ENCODE measurements around the gene PRPH2.

The PRPH2 gene

GRCh38 chr6:42745083-42745639 is 22.8 kb upstream of the PRPH2 start:
- H3K9ac ChIP-seq (ENCODE audit: low read length): peak overlapping the region; percentile 97
- H4K5ac ChIP-seq (ENCODE audit: low read length): no peak overlapping the region
- H2BK5ac ChIP-seq (ENCODE audit: low read length): no peak overlapping the region
- H3K23ac ChIP-seq (ENCODE audit: low read length): no peak overlapping the region
- H3K36me3 ChIP-seq (ENCODE audit: control insufficient read depth, insufficient read depth, low read length): no peaks in the 10 kb centered on the region
- H3K79me2 ChIP-seq (ENCODE audit: control insufficient read depth, insufficient read depth, low read length): peaks cover 17% of the 10 kb centered on the region
- no peaks in the 10 kb centered on the region for H3K27me3 ChIP-seq (ENCODE audit: insufficient read depth, low read length, poor library complexity)
- peak overlapping the region; percentile 23 for H3K18ac ChIP-seq (ENCODE audit: low read length)
- peaks cover 2% of the 10 kb centered on the region for H3K4me1 ChIP-seq (ENCODE audit: control insufficient read depth, low read depth, low read length)
- WGBS (ENCODE audit: extremely low coverage, insufficient coverage, low lambda C conversion rate): no CpG with 5 or more reads among the region's 29 CpGs
- peaks cover 9% of the 10 kb centered on the region for H3K79me1 ChIP-seq (ENCODE audit: low read length)
- H4K8ac ChIP-seq (ENCODE audit: low read depth, low read length): no peak overlapping the region
- peak overlapping the region; percentile 14 for H3K27ac ChIP-seq (ENCODE audit: low read depth, low read length)
- peak overlapping the region; percentile 95 for H3K4me2 ChIP-seq (ENCODE audit: low read length)
- H3K4ac ChIP-seq (ENCODE audit: low read depth, low read length): no peak overlapping the region
- peak overlapping the region; percentile 100 for H3K4me3 ChIP-seq (ENCODE audit: low read length)
- no peak overlapping the region for H2BK15ac ChIP-seq (replicated peaks; ENCODE audit: low read depth)
- no peak overlapping the region for H2AK5ac ChIP-seq (ENCODE audit: low read length)
- peak overlapping the region; percentile 99 for H3K56ac ChIP-seq (ENCODE audit: low read length)
- H2BK120ac ChIP-seq (ENCODE audit: low read depth, low read length): no peak overlapping the region
- peak; percentile 54 for DNase-seq

- Histone ChIP-seq H2AK5ac (ENCODE audit: low read length) (no peak overlapping the region), H3K9ac (ENCODE audit: low read length) (peak overlapping the region; percentile 97), H3K79me1 (ENCODE audit: low read length) (peaks cover 9% of the 10 kb centered on the region), H4K5ac (ENCODE audit: low read length) (no peak overlapping the region), H3K4me3 (ENCODE audit: low read length) (peak overlapping the region; percentile 100), H2BK15ac (replicated peaks; ENCODE audit: low read depth) (no peak overlapping the region), H3K23ac (ENCODE audit: low read length) (no peak overlapping the region), H4K8ac (ENCODE audit: low read depth, low read length) (no peak overlapping the region), H3K36me3 (ENCODE audit: control insufficient read depth, insufficient read depth, low read length) (no peaks in the 10 kb centered on the region), H3K27ac (ENCODE audit: low read depth, low read length) (no peak overlapping the region), H3K27me3 (ENCODE audit: insufficient read depth, low read length, poor library complexity) (no peaks in the 10 kb centered on the region), H3K4ac (ENCODE audit: low read depth, low read length) (no peak overlapping the region), H3K4me2 (ENCODE audit: low read length) (peak overlapping the region; percentile 95), H2BK120ac (ENCODE audit: low read depth, low read length) (no peak overlapping the region), H3K56ac (ENCODE audit: low read length) (no peak overlapping the region), H3K79me2 (ENCODE audit: control insufficient read depth, insufficient read depth, low read length) (peaks cover 17% of the 10 kb centered on the region), H2BK5ac (ENCODE audit: low read length) (no peak overlapping the region), H3K4me1 (ENCODE audit: control insufficient read depth, low read depth, low read length) (peaks cover 2% of the 10 kb centered on the region), H3K18ac (ENCODE audit: low read length) (no peak overlapping the region)
- WGBS (ENCODE audit: extremely low coverage, insufficient coverage, low lambda C conversion rate): no CpG with 5 or more reads among the region's 21 CpGs
- no peak for DNase-seq
These were observed 22.0 kb upstream of the PRPH2 start for GRCh38 chr6:42744351-42744893.

- no peak overlapping the region for H2BK15ac ChIP-seq (replicated peaks; ENCODE audit: low read depth)
- no peak overlapping the region for H3K18ac ChIP-seq (ENCODE audit: low read length)
- H2BK5ac ChIP-seq (ENCODE audit: low read length): no peak overlapping the region
- H3K4ac ChIP-seq (ENCODE audit: low read depth, low read length): no peak overlapping the region
- H4K5ac ChIP-seq (ENCODE audit: low read length): no peak overlapping the region
- H3K4me2 ChIP-seq (ENCODE audit: low read length): no peak overlapping the region
- H4K8ac ChIP-seq (ENCODE audit: low read depth, low read length): no peak overlapping the region
- H3K9ac ChIP-seq (ENCODE audit: low read length): no peak overlapping the region
- H3K36me3 ChIP-seq (ENCODE audit: control insufficient read depth, insufficient read depth, low read length): no peaks in the 10 kb centered on the region
- WGBS (ENCODE audit: extremely low coverage, insufficient coverage, low lambda C conversion rate): no CpG with 5 or more reads among the region's 5 CpGs
- no peak overlapping the region for H3K23ac ChIP-seq (ENCODE audit: low read length)
- no peak overlapping the region for H2BK120ac ChIP-seq (ENCODE audit: low read depth, low read length)
- H3K4me3 ChIP-seq (ENCODE audit: low read length): no peak overlapping the region
- peaks cover 2% of the 10 kb centered on the region for H3K4me1 ChIP-seq (ENCODE audit: control insufficient read depth, low read depth, low read length)
- H3K79me1 ChIP-seq (ENCODE audit: low read length): peaks cover 7% of the 10 kb centered on the region
- no peak overlapping the region for H2AK5ac ChIP-seq (ENCODE audit: low read length)
- peaks cover 17% of the 10 kb centered on the region for H3K79me2 ChIP-seq (ENCODE audit: control insufficient read depth, insufficient read depth, low read length)
- no peaks in the 10 kb centered on the region for H3K27me3 ChIP-seq (ENCODE audit: insufficient read depth, low read length, poor library complexity)
- no peak for DNase-seq
- H3K27ac ChIP-seq (ENCODE audit: low read depth, low read length): no peak overlapping the region
- H3K56ac ChIP-seq (ENCODE audit: low read length): no peak overlapping the region
These were observed 19.9 kb upstream of the PRPH2 start for GRCh38 chr6:42742116-42742894.

GRCh38 chr6:42740725-42741124 is 18.3 kb upstream of the PRPH2 start:
- Histone ChIP-seq H3K27me3 (ENCODE audit: insufficient read depth, low read length, poor library complexity) (no peaks in the 10 kb centered on the region), H3K23ac (ENCODE audit: low read length) (no peak overlapping the region), H3K9ac (ENCODE audit: low read length) (no peak overlapping the region), H3K4me2 (ENCODE audit: low read length) (no peak overlapping the region), H2BK120ac (ENCODE audit: low read depth, low read length) (no peak overlapping the region), H3K79me1 (ENCODE audit: low read length) (peaks cover 7% of the 10 kb centered on the region), H3K4me1 (ENCODE audit: control insufficient read depth, low read depth, low read length) (peaks cover 2% of the 10 kb centered on the region), H3K4me3 (ENCODE audit: low read length) (no peak overlapping the region), H2BK15ac (replicated peaks; ENCODE audit: low read depth) (no peak overlapping the region), H3K56ac (ENCODE audit: low read length) (no peak overlapping the region), H2AK5ac (ENCODE audit: low read length) (no peak overlapping the region), H4K5ac (ENCODE audit: low read length) (no peak overlapping the region), H3K18ac (ENCODE audit: low read length) (no peak overlapping the region), H2BK5ac (ENCODE audit: low read length) (no peak overlapping the region), H3K4ac (ENCODE audit: low read depth, low read length) (no peak overlapping the region), H3K27ac (ENCODE audit: low read depth, low read length) (no peak overlapping the region), H4K8ac (ENCODE audit: low read depth, low read length) (no peak overlapping the region), H3K79me2 (ENCODE audit: control insufficient read depth, insufficient read depth, low read length) (peaks cover 17% of the 10 kb centered on the region), H3K36me3 (ENCODE audit: control insufficient read depth, insufficient read depth, low read length) (no peaks in the 10 kb centered on the region)
- WGBS (ENCODE audit: extremely low coverage, insufficient coverage, low lambda C conversion rate): no CpG with 5 or more reads among the region's 3 CpGs
- no peak for DNase-seq

- H4K8ac ChIP-seq (ENCODE audit: low read depth, low read length): no peak overlapping the region
- WGBS (ENCODE audit: extremely low coverage, insufficient coverage, low lambda C conversion rate): no CpG with 5 or more reads among the region's 3 CpGs
- no peaks in the 10 kb centered on the region for H3K79me2 ChIP-seq (ENCODE audit: control insufficient read depth, insufficient read depth, low read length)
These were observed 13.6 kb upstream of the PRPH2 start for GRCh38 chr6:42735976-42736375.

More at GRCh38 chr6:42735976-42736375, 13.6 kb upstream of the PRPH2 start:
- Histone ChIP-seq H3K56ac (ENCODE audit: low read length) (no peak overlapping the region), H3K36me3 (ENCODE audit: control insufficient read depth, insufficient read depth, low read length) (no peaks in the 10 kb centered on the region), H3K27me3 (ENCODE audit: insufficient read depth, low read length, poor library complexity) (no peaks in the 10 kb centered on the region), H3K4me3 (ENCODE audit: low read length) (no peak overlapping the region), H2BK15ac (replicated peaks; ENCODE audit: low read depth) (no peak overlapping the region), H3K18ac (ENCODE audit: low read length) (no peak overlapping the region), H3K4ac (ENCODE audit: low read depth, low read length) (no peak overlapping the region), H3K9ac (ENCODE audit: low read length) (no peak overlapping the region), H3K4me1 (ENCODE audit: control insufficient read depth, low read depth, low read length) (no peaks in the 10 kb centered on the region), H2BK5ac (ENCODE audit: low read length) (no peak overlapping the region), H2BK120ac (ENCODE audit: low read depth, low read length) (no peak overlapping the region), H3K4me2 (ENCODE audit: low read length) (no peak overlapping the region), H3K23ac (ENCODE audit: low read length) (no peak overlapping the region), H3K27ac (ENCODE audit: low read depth, low read length) (no peak overlapping the region), H4K5ac (ENCODE audit: low read length) (no peak overlapping the region), H3K79me1 (ENCODE audit: low read length) (no peaks in the 10 kb centered on the region), H2AK5ac (ENCODE audit: low read length) (no peak overlapping the region)
- DNase-seq: no peak

Data from mesendoderm (in vitro differentiated cells).